GM20000 (cell line): ENCODE measurements around the gene APOBEC4.
A peak's percentile ranks its signal among the peaks of the same experiment; 100 is the strongest.
"Not testable (repeated sequence)": the region's sequence is repeated elsewhere in the genome, so short reads cannot be mapped to it uniquely, and the experiment has no call there.

Source experiments
- DNase-seq: peaks from one replicate; pipeline ENCODE4 v3.0.0; 2012; ENCODE audit warnings: low spot score
- TF ChIP-seq, protein P1 (sequence below): IDR thresholded peaks from 2 replicates; pipeline ENCODE4 v1.5.1; 2012; ENCODE audit warnings: mild to moderate bottlenecking, control low read depth; ENCODE audit errors: extremely low read depth, missing control alignments

Gene APOBEC4

DNA sequence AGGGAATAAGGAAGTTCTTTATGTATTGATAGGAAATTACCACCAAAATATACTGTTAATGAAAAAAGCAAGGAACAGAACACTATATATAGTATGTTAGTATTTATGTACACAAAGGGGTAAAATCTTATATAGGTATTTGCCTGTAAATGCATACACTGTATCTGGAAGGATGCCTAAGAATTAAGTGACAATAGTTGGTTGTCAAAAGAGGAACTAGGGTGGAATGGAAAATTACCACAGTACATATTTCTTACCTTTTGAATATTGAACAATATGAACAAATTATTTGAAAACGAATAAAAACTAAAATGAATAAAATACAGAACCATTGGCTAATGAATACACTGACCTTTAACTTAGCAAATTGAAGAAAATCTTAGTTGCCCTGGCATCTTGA is 31.1 kb downstream of the APOBEC4 start:
- TF ChIP-seq, protein P1, sequence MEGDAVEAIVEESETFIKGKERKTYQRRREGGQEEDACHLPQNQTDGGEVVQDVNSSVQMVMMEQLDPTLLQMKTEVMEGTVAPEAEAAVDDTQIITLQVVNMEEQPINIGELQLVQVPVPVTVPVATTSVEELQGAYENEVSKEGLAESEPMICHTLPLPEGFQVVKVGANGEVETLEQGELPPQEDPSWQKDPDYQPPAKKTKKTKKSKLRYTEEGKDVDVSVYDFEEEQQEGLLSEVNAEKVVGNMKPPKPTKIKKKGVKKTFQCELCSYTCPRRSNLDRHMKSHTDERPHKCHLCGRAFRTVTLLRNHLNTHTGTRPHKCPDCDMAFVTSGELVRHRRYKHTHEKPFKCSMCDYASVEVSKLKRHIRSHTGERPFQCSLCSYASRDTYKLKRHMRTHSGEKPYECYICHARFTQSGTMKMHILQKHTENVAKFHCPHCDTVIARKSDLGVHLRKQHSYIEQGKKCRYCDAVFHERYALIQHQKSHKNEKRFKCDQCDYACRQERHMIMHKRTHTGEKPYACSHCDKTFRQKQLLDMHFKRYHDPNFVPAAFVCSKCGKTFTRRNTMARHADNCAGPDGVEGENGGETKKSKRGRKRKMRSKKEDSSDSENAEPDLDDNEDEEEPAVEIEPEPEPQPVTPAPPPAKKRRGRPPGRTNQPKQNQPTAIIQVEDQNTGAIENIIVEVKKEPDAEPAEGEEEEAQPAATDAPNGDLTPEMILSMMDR: no peak
- no peak for DNase-seq

DNA sequence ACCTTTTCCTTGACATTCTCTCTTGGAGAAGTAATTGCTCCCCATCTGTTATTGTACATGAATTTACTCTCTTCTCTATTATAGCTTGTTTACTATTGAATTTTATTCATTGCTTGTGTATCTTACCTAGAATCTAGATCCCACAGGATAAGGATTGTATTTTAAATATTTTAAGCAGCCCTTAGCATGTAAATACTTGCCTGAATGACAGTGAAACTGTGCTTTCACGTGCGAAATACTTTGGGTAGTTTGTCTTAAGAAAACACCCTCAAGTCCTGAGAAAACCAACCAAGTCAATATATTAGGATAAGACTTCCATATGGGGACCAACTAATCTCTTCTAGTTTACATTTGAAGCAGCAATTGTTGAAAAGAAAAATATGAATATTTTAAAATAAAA is 32.8 kb downstream of the APOBEC4 start:
- DNase-seq: no peak
- TF ChIP-seq, protein P1: no peak

DNA sequence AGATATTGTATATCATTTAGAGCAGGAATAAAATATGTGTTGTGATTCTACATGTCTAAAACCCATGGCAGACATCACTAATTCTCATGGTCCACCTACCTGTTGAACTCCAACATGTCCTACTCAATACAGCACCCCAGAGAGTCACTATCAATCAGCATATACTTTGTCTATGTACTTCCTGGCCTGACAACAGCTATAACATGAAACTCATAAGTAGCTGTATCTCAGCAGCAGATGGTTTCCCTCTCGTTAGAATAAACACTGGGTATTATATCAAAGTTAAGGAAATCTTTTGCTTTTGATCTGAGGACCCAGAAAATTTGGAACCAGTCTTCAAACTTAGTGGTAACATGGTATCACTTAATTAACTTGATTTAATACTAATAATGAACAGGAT is 33.3 kb downstream of the APOBEC4 start:
- DNase-seq: no peak
- TF ChIP-seq, protein P1: no peak

DNA sequence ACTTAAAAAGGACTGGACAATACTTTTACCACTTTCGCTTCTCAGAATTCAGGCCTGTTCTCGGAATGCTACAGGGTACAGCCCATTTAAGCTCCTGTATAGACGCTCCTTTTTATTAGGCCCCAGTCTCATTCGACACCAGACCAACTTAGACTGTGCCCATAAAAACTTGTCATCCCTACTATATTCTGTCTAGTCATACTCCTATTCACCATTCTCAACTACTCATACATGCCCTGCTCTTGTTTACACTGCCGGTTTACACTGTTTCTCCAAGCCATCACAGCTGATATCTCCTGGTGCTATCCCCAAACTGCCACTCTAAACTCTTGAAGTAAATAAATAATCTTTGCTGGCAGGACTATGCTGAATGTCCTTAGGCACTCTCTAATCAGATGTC is 34.9 kb downstream of the APOBEC4 start:
- not testable (repeated sequence) for DNase-seq

DNA sequence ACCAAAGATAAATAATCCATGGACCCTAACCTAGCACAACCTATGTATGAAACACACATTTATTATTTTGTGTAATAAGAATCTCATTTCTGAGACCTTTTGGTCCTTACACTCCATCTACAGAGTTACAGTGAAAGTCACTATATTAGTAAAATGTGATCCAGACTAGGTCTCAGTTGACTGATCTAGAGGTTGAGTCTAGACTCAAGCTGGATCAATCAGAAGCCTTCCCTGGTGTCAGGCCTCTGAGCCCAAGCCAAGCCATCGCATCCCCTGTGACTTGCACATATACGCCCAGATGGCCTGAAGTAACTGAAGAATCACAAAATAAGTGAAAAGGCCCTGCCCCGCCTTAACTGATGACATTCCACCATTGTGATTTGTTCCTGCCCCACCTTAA is 40.1 kb downstream of the APOBEC4 start:
- not testable (repeated sequence) for DNase-seq

DNA sequence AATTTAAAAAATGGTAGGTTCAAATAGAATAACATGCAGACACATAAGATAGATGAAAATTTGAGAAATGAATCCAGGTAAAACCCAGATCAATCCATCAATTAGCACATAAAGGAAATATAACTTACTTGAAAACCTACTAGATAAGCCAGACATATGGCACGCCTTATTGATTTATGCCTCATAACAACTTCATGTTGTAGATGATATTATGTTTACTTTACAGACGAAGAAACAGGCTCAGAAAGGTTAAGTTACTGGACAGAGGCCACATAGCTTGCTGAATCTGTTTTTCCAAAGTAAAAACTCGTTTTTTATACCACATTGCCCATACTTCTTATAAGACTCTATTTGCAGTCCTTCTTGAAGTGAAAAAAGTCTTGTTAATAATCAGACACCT is 40.7 kb downstream of the APOBEC4 start:
- TF ChIP-seq, protein P1: no peak
- DNase-seq: no peak

DNA sequence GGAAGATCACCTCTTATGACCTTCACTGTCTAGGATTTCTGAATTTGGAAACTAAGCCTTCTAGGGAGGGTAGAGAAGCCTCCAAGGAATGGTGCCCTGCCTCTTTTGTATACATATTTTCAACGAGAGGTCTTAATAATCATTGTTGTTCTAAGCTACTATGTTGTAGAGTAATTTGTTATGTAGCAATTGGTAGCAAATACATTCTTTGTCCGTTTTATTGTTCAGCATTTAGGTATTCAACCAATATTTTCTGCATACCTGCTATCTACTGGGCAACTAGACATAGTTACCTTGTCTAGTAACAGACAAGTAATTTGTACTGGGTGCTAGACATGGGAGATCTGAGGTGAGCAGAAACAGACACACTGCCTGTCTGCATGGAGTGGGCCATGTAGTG is 42.1 kb downstream of the APOBEC4 start:
- TF ChIP-seq, protein P1: no peak
- no peak for DNase-seq

DNA sequence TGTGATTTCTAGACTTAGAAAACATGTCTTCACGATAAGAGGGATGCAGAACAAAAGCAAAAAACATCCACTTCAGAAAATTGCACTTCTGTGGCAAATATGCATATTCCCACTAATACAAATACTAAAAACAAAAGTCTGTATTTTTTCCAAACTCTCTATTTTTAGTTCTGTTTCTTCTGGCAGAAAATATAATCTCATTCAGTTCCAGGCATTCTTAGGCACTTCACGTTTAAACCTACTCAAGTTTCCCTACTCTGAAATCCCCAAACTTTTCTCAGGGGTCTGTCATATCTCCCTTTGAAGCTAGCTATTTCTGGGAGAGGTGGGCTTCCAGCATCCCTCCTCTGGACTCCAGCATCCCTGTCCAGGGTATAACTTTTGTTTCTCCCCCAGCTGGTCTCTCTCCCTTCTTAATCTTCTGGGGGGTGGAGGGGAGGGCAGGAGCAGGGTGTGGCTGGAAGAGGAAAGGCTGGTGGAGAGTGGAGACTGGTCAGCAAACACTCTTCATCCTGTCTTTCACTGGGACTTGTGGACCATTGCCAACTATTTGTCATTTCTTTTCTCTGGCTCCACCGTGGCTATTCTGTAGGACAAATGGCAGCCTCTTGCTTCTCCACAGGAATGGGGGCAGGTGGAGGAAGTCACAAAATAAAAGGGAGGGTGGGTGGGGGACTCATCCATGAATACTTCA is 43.2 kb downstream of the APOBEC4 start:
- no peak for DNase-seq
- TF ChIP-seq, protein P1: no peak

DNA sequence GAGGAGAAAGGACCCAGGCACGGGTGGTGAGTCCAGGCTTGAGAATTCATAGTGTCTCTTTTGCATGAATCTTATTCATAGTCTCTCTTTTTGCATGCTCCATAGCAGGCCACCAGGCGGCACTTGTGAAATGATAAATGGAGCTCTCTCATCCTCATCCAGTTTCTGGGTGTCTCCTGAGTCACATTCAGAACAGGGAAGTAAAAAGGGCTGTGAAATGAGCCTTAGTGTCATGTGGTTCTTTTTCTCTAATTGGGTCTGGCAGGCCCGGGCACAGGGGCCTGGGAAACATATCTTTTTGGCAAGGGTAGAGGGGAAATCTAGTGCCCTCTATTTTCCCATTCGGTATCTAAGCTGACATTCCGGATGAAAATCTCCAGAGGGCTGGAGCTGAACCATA is 43.8 kb downstream of the APOBEC4 start:
- TF ChIP-seq, protein P1: peak; percentile 18
- peak; percentile 45 for DNase-seq
